Measurements from ENCODE around the gene NBPF3.
"Not testable (repeated sequence)": the region's sequence is repeated elsewhere in the genome, so short reads cannot be mapped to it uniquely, and the experiment has no call there.

Gene NBPF3

GRCh38 chr1:21439345-21439720 is 604 bp upstream of the NBPF3 start:
- DNase-seq, result no peak

GRCh38 chr1:21440630-21441125 is 741 bp downstream of the NBPF3 start:
- not testable (repeated sequence) for DNase-seq

- not testable (repeated sequence) for DNase-seq
These were observed 6.7 kb downstream of the NBPF3 start for GRCh38 chr1:21446647-21447046.

DNA sequence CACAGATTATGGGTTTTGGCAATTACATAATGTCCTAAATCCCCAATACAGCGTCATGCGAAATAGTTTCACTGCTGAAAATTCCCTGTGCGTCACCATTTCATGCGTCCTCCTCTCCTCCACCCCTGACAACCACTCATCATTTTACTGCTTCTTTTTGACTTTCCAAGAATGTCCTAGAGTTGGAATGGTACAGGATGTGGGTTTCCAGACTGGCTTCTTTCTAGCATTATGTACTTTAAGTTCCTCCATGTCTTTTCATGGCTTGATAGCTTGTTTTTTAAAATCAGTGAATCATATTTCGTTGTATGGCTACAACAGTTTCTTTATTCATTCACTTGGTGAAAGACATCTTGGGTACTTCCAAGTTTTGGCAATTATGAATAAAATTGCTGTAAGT is 7.4 kb downstream of the NBPF3 start:
- DNase-seq, result no peak

GRCh38 chr1:21449906-21450305 is 10.0 kb downstream of the NBPF3 start:
- DNase-seq, result no peak

- no peak for DNase-seq
These were observed 11.3 kb downstream of the NBPF3 start for GRCh38 chr1:21451212-21451611.

DNA sequence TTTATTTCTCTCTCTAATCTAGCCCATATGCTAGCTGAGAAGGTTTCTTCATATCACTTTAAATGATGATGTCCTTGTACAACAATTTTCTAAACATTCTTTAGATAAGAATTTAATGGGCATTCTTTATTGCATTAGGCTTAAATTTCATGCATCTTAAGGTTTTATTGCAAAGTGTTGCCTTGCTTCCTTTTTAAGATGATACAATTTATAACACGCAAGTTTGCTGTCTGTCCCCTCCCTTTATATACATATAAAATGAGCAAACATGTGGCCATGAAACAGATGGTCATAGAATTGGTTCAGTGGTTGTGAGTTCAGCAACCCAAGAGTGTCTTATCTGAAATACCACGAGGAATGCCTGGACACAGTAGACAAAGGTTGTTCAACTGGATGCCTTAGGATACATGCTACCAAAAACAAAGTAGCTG is 12.1 kb downstream of the NBPF3 start:
- DNase-seq, result no peak

DNA sequence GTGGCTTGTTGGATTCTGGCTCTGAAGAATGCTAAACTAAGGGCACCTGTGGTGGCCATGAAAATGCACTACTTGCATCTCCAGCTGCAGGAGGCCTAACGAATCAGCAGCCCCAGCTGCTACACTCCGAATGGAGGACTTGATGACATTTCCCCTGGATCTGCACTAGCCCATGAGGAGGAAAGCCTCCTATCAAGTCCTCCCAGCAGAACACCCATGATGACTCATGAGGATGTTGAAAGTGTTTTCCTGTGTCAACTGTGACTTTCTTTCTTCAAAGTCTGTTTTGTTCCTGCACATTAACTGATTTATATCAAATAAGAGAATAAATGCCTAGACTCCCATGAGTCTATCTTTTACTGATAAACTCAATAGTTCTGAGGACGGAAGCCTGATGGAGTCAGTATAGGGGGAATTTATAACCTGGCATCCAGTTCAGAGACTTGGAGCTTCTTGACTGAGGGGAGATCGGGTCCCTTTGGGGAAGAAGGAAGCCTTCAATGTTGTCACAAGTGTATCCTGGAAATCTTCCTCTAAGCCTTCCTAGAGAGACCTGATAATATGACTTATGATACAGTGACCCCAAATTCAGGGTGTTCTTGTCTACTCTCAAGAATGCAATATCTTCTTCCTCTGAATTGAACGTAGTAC is 14.2 kb downstream of the NBPF3 start:
- DNase-seq, result not testable (repeated sequence)

- DNase-seq, result not testable (repeated sequence)
These were observed 15.0 kb downstream of the NBPF3 start for GRCh38 chr1:21454904-21455303.

DNA sequence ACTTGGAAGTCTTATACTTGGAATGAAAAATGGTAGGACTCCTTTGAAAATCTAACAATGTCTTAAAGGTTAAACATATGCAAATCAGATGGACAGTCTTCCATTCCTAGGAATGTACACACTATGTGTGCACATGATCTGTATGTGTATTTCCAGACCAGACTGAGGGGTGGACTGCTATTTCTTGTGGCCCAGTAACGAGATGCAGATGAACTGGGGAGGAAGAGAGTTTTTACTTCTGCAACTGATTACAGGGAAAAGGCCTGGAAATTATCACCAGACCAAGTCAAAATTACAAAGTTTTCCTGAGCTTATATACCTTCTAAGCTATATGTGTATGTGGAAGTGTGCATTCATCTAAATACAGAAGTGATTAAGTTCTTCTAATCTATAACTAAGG is 17.7 kb downstream of the NBPF3 start:
- DNase-seq, result no peak

DNA sequence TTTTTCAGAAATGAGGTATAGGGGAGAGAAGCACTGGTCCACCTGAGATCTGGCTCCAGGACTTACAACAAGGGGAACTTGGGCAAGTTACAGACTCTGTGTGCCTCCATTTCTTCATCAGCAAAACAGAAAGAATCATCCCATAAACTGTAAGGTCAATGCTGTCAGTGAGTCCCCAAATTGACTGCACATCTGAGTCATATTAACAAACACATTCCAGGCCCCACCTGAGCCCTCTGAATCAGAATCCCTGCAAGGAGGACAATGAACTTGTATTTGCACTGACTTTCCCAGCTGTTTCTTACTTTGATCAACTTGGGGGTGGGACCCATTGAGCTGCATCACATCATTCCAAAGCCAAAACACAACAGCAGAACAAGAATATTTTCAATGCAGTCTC is 25.2 kb downstream of the NBPF3 start:
- DNase-seq, result not testable (repeated sequence)

DNA sequence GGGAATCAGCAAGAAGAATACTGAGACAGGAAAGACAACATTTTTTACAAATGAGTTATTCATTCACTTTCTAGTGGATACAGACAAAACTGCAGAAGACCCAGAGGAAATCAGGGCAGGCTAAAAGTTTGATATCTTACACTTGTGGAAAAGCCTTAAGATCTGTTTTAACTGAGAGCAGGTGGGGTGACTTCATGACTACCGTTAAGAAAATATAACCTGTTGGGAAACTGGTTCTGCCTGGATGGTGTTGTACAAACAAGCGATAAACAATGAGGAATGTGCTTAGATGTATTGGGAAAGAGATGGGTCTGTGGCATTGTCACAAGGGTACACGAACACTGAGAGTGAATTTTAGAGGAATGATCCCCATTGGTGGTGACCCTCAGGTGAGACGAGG is 28.0 kb downstream of the NBPF3 start:
- not testable (repeated sequence) for DNase-seq

GRCh38 chr1:21468599-21468998 is 28.7 kb downstream of the NBPF3 start:
- no peak for DNase-seq

- DNase-seq, result no peak
These were observed 29.6 kb downstream of the NBPF3 start for GRCh38 chr1:21469581-21469980.

DNA sequence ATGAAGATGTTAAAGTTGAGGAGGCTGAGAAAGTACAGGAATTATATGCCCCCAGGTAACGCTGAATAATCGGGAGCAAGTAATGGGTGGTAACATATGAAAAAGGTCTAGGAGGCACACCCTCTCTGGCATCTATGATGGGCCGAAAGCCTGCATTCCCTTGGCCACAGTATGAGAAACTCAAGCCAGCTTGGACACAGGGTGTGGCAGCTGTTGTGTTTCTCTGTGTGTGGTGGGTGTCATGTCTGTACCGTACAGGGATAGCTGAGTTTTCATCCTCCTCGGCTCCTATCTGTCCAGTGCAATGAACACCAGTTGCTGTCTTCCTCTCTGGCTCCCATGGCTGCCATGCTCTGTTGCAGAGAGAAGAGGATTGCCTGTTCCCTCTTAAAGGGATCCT is 32.9 kb downstream of the NBPF3 start:
- DNase-seq, result no peak

GRCh38 chr1:21478356-21478755 is 38.4 kb downstream of the NBPF3 start:
- DNase-seq, result no peak

GRCh38 chr1:21483881-21484280 is 43.9 kb downstream of the NBPF3 start:
- not testable (repeated sequence) for DNase-seq

DNA sequence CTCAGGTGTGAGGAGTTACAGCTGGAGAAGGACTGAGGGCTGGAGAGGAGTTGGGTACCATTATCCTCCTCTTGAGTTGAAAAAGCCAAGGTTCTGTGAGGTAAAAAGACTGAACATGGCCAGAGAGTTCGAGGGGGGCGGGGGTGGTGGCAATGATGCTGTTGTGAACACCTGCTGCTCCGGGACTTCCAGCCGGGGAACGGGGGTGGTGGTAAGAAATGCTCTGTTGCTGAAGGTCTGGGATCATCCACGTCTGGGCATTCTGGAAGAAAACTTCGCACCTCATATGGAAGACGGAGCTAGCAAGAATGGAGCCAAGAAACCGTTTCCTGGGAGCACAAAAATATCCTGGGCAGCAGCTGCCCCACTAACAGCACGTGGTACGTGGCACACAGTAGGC is 49.2 kb downstream of the NBPF3 start:
- DNase-seq, result no peak

DNA sequence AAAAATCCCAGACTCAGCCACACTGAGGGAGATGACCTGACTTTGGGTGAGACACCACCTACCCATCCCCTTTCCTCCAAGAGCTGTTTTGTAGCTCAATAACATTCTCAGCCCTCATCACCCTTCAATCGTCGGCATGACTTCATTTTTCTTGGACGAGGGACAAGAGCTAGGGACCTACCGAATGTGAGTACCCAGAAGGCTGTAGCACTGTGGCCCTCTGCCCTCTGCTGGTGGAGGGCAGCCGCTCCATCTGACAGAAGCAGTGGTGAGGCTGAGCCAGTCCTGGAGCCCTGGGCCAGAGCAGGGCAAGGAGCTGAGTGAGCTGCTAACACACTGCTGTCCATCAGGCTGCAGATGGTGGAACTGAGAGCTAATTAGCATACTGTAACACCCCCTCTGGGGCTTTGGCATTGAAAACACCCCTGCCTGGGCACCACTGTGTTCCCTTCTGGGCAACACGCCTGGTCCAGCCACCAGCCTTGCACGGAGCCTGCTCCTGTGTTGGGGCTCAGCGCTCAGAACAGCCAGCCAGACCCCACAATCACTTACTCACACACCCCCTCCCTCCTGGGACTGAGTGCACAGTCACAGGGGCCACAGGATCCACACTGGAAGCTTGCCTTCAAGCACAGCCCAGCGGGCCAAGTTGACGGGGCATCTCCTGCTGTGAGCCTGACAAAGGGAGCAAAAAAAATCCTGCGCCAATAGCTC is 51.0 kb downstream of the NBPF3 start:
- DNase-seq, result peak; percentile 72

DNA sequence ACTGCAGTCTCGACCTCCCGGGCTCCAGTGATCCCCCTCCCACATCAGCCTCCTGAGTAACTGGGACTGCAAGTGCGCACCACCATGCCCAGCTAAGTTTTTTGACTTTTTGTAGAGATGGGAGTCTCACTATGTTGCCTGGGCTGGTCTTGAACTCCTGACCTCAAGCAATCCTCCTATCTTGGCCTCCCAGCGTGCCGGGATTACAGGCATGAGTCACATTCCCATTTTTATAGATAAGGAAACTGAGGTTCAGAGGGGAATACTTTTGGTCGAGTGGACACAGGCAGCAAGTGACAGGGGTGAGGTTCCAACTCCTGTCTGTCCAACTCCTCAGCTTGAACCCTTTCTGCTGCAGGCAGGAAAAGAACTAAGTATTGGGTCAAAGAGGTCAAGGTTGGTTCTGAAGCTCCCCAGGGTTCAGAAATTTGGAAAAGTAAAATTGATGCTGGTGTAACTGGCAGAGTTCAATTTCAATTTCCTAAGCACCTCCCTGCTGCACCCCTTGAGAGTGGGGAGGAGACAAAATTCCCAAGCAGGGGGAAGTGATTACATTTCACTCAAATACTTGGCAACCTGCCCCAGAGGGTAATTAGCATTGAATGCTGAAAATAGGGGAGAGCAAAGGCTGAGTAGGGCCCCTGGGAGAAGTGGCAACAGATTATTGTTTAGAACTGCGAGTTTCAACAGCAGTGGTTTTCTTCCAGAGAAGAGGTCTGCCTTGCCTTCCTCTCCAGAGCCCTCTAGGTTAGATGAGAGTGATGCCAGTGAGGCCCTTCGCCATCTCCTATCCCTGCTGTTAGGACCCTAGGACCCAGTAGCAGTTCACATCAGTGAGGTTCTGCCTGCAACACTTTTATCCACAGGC is 51.8 kb downstream of the NBPF3 start:
- peak; percentile 4 for DNase-seq

DNA sequence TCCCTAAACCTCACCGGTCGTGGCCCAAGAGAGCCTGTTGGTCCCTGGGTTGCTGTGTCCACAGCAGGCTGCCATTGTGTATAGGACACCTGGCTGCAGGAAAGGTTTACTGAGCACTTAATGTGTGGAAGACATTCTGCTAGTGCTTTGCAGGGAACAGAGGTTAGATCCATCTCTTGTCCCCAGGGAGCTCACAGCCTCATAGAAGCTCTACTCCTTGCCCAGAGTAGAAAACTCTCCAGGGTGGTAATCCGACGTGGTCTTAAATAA is 52.4 kb downstream of the NBPF3 start:
- DNase-seq, result no peak

DNA sequence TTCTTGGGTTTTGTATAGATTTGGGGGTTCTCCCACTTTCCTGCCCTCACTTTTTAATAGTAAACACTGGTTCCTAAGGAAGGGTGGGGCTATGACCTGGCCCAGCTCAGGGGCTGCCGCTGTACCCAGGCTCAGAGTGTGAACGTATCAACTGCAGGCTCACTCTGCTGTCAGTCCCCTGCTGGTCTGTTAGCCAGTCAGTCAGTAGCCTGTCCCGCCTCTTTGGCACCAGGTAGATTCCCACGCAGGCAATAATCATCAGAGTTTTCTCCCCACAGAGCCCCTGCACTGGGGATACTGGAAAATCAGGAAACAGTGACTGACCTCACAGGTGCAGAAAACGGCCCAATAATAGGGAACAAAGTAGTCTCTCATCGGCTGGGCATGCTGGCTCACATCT is 54.3 kb downstream of the NBPF3 start:
- DNase-seq, result no peak

GRCh38 chr1:21495225-21495820 is 55.4 kb downstream of the NBPF3 start:
- no peak for DNase-seq

Data from NCI-H446 treated with DMSO at 0.1 percent for 48 hours (cell line).